HEK293 (cell line): ENCODE results near the gene EEF2KMT.

Experiments
- KLF7 ChIP-seq: fragments of 450-650 bp; formaldehyde crosslinking; IDR thresholded peaks from 2 replicates; pipeline ENCODE4 v1.5.1; 2016; ENCODE audit warnings: missing biosample characterization, missing genetic modification characterization, borderline replicate concordance
- PRDM1 ChIP-seq: fragments of 450-650 bp; formaldehyde crosslinking; IDR thresholded peaks from 2 replicates; pipeline ENCODE4; 2016; ENCODE audit warnings: missing biosample characterization, missing genetic modification characterization
- ZNF404 ChIP-seq: fragments of 450-650 bp; formaldehyde crosslinking; IDR thresholded peaks from 2 replicates; pipeline ENCODE4 v1.5.1; 2017; ENCODE audit warnings: missing biosample characterization, missing genetic modification characterization
- TF ChIP-seq, protein P1 (sequence below): fragments of 450-650 bp; formaldehyde crosslinking; IDR thresholded peaks from 2 replicates; pipeline ENCODE4 v1.5.1; 2016; ENCODE audit warnings: missing biosample characterization, missing genetic modification characterization
- TF ChIP-seq, protein P2 (sequence below): fragments of 450-650 bp; formaldehyde crosslinking; optimal IDR thresholded peaks from 2 replicates; pipeline ENCODE3; 2016; ENCODE audit warnings: missing biosample characterization, mild to moderate bottlenecking, missing genetic modification characterization

DNA sequence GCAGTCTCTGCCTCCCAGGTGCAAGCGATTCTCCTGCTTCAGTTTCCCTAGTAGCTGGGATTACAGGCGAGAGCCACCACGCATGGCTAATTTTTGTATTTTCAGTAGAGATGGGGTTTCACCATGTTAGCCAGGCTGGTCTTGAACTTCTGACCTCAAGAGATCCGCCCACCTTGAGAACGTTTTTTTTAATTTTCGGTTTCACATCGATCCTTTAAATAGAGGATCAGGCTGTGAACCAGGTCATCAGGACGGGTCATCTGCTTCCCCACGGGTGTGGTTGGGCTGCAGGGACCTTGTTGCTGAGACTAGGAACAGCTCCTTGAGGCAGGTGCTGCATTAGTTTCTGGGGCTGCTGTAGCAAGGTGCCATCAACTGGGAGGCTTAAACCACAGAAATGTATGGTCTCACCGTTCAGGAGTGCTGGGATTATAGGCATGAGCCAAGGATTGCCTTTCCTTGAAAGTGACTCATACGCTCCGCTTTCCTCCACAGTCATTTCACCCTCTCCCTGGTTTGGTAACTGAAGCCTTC is 55.9 kb downstream of the EEF2KMT start:
- no peak for TF ChIP-seq ZNF404 (tag by site-specific recombination)
- TF ChIP-seq PRDM1 (tag by site-specific recombination): peak; percentile 64; the same call in 1 of the 2 replicates
- TF ChIP-seq, protein P1, sequence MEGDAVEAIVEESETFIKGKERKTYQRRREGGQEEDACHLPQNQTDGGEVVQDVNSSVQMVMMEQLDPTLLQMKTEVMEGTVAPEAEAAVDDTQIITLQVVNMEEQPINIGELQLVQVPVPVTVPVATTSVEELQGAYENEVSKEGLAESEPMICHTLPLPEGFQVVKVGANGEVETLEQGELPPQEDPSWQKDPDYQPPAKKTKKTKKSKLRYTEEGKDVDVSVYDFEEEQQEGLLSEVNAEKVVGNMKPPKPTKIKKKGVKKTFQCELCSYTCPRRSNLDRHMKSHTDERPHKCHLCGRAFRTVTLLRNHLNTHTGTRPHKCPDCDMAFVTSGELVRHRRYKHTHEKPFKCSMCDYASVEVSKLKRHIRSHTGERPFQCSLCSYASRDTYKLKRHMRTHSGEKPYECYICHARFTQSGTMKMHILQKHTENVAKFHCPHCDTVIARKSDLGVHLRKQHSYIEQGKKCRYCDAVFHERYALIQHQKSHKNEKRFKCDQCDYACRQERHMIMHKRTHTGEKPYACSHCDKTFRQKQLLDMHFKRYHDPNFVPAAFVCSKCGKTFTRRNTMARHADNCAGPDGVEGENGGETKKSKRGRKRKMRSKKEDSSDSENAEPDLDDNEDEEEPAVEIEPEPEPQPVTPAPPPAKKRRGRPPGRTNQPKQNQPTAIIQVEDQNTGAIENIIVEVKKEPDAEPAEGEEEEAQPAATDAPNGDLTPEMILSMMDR (tag by site-specific recombination): no peak
- no peak for TF ChIP-seq KLF7 (tag by site-specific recombination)
- TF ChIP-seq, protein P2, sequence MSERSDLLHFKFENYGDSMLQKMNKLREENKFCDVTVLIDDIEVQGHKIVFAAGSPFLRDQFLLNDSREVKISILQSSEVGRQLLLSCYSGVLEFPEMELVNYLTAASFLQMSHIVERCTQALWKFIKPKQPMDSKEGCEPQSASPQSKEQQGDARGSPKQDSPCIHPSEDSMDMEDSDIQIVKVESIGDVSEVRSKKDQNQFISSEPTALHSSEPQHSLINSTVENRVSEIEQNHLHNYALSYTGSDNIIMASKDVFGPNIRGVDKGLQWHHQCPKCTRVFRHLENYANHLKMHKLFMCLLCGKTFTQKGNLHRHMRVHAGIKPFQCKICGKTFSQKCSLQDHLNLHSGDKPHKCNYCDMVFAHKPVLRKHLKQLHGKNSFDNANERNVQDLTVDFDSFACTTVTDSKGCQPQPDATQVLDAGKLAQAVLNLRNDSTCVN (tag by site-specific recombination): no peak
